ENCODE measurements around the gene SRGAP1.

SRGAP1 gene

DNA sequence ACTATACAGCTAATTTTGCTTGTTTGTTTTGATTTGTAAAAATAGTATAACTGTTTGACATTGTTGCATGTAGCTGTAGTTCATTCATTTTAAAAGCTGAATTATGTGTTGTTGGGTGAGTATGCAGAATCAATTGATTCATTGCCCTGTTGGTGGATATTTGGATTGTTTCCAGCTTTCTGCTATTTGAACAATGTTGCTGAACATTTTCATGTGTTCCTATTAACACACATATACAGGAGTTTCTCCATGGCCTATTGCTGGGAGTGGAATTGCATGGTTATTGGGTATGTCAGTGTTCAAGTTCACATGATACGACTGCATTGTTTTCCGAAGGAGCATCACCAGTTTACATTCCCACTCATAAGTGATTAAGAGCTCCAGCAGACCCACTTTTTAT, 75.3 kb downstream of the SRGAP1 start:
- in situ Hi-C loops (cut with MboI; ENCODE audit: low pct_unique_long_range_greater_than_20kb, low sequenced_read_pairs, unreplicated experiment) = no loop called here
- no peak for DNase-seq (ENCODE audit: low spot score)
- TF ChIP-seq, protein P1, sequence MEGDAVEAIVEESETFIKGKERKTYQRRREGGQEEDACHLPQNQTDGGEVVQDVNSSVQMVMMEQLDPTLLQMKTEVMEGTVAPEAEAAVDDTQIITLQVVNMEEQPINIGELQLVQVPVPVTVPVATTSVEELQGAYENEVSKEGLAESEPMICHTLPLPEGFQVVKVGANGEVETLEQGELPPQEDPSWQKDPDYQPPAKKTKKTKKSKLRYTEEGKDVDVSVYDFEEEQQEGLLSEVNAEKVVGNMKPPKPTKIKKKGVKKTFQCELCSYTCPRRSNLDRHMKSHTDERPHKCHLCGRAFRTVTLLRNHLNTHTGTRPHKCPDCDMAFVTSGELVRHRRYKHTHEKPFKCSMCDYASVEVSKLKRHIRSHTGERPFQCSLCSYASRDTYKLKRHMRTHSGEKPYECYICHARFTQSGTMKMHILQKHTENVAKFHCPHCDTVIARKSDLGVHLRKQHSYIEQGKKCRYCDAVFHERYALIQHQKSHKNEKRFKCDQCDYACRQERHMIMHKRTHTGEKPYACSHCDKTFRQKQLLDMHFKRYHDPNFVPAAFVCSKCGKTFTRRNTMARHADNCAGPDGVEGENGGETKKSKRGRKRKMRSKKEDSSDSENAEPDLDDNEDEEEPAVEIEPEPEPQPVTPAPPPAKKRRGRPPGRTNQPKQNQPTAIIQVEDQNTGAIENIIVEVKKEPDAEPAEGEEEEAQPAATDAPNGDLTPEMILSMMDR (IDR thresholded peaks at IDR 0.05; ENCODE audit: extremely low read depth, insufficient read depth, missing control alignments) = no peak

DNA sequence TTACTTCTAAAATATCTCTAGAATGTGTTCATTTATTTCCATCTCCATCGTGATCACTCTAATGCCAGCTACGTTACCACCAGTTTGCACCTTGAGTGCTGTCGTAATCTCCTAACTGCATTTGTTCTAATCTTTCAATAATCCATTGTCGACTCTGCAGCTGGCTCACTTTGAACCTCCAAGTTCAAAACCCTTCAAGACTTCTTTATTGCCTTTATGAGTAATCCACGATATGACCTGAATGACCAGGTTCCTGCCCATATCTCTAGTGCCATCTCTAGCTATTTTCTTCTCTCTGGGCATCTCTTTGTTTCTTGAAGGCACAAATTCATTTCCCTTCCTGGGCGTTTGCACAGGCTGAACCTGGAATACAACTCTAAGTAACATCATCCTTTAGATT, 76.7 kb downstream of the SRGAP1 start:
- DNase-seq (ENCODE audit: low spot score) = no peak
- TF ChIP-seq, protein P1 (IDR thresholded peaks at IDR 0.05; ENCODE audit: extremely low read depth, insufficient read depth, missing control alignments) = no peak
- in situ Hi-C loops (cut with MboI; ENCODE audit: low pct_unique_long_range_greater_than_20kb, low sequenced_read_pairs, unreplicated experiment) = no loop called here

DNA sequence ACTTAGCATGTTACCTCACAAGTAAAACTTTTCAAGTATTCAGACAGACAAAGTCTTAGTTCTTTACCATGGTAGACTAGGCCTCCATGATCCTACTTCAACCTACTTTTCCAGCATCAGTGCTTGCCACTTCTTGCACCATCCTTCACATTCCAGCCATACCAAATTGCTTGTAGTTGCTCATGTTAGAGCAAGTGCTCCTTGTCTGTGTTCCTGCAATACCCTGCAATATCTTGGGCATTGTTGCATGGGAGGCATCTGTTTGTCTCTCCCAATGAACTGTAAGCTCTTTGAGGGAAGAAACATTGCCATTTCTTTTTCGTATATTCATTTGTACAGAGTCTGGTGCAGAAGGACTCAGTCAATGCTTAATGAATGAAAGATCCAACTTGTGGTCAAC, 78.0 kb downstream of the SRGAP1 start:
- in situ Hi-C loops (cut with MboI; ENCODE audit: low pct_unique_long_range_greater_than_20kb, low sequenced_read_pairs, unreplicated experiment) = no loop called here
- TF ChIP-seq, protein P1 (IDR thresholded peaks at IDR 0.05; ENCODE audit: extremely low read depth, insufficient read depth, missing control alignments) = no peak
- DNase-seq (ENCODE audit: low spot score) = no peak

DNA sequence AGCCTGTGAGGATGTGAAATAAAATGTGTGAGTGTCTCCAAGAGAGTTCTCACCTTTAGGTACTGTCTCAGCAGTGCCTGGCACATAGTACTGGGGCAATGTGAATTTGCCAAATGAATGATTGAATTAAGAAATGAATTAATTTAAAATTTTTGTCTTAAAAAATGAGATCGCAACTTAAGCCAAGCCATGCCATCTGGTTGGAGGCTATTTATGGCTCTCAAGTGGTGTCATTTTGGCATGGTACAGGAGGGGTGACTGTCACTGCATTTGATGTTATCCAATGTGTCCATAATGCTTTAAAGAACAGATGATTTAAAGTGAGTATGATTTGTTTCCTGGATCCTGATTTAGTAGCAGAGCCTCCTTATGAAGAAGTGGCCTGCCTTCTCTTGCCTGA, 80.3 kb downstream of the SRGAP1 start:
- TF ChIP-seq, protein P1 (IDR thresholded peaks at IDR 0.05; ENCODE audit: extremely low read depth, insufficient read depth, missing control alignments) = no peak
- in situ Hi-C loops (cut with MboI; ENCODE audit: low pct_unique_long_range_greater_than_20kb, low sequenced_read_pairs, unreplicated experiment) = no loop called here
- no peak for DNase-seq (ENCODE audit: low spot score)

DNA sequence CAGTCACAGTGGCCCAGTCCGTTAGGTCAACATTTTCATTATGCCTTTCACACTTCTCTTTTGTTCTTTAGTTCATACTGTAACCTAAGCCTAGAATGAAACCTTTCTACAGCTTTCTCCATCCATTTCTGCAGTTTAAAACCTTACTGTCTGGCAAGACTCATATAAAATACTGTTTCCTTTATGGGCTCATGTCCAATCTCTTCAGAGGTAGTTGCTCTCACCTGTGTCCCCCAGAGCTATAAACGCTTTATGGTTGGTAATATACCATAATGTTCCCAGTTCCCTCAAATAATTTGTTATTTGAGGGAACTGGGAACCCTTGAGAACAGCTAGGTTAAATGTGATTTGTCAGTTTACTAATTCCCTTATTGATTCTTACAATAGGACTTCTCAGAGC, 83.0 kb downstream of the SRGAP1 start:
- TF ChIP-seq, protein P1 (IDR thresholded peaks at IDR 0.05; ENCODE audit: extremely low read depth, insufficient read depth, missing control alignments) = no peak
- in situ Hi-C loops (cut with MboI; ENCODE audit: low pct_unique_long_range_greater_than_20kb, low sequenced_read_pairs, unreplicated experiment) = no loop called here
- no peak for DNase-seq (ENCODE audit: low spot score)

DNA sequence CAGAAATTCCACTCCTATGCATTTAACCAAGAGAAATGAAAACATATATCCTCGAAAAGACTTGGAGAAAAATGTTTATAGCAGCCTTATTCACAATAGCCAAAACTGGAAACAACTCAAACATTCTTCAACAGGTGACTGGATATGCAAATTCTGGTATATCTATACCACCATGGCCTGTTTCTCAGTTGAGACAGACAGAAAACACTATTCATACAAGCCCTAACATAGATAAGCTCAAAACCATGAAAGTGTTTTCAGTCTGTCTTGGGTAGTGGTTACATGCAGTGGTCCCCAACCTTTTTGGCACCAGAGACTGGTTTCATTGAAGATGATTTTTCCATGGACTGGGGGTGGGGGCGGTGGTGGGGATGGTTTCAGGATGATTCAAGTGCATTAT, 83.8 kb downstream of the SRGAP1 start:
- in situ Hi-C loops (cut with MboI; ENCODE audit: low pct_unique_long_range_greater_than_20kb, low sequenced_read_pairs, unreplicated experiment) = no loop called here
- no peak for DNase-seq (ENCODE audit: low spot score)
- TF ChIP-seq, protein P1 (IDR thresholded peaks at IDR 0.05; ENCODE audit: extremely low read depth, insufficient read depth, missing control alignments) = no peak

DNA sequence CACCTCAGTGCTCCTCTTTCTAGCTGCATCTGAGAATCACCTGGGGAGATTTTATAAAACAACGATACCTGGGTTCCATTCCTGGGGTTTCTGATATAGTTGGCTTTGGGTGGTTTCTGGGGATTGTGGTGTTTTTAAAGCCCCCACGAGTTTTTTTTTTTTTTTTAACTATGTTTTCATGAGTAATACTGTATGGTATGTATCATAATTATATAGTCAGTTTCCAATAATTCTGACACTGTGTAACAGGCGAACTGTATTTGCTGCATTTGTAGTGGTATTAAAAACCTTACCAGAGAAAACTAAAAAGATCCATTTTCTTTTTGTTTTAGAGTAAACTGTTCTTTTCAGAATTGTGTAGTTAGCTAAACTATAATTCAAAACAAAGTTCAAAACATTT, 84.9 kb downstream of the SRGAP1 start:
- DNase-seq (ENCODE audit: low spot score) = no peak
- in situ Hi-C loops (cut with MboI; ENCODE audit: low pct_unique_long_range_greater_than_20kb, low sequenced_read_pairs, unreplicated experiment) = no loop called here
- TF ChIP-seq, protein P1 (IDR thresholded peaks at IDR 0.05; ENCODE audit: extremely low read depth, insufficient read depth, missing control alignments) = no peak

Data from GM13977 (cell line).